GM19463 (cell line): ENCODE measurements around the gene GUCA2B.

Experiments
- ATAC-seq: cut with Tn5 transposase; IDR thresholded peaks from one replicate; pipeline ENCODE4 v1.9.1; 2021; ENCODE audit warnings: mild to moderate bottlenecking, moderate library complexity; ENCODE audit not compliant: unreplicated experiment

GUCA2B gene

GRCh38 chr1:42142894-42143675, 10.1 kb upstream of the GUCA2B start:
- no peak for ATAC-seq

GRCh38 chr1:42143896-42144710, 9.1 kb upstream of the GUCA2B start:
- no peak for ATAC-seq

- no peak for ATAC-seq
Observed at GRCh38 chr1:42144711-42145388, 8.4 kb upstream of the GUCA2B start.

- no peak for ATAC-seq
Observed at GRCh38 chr1:42145389-42145716, 7.9 kb upstream of the GUCA2B start.

- ATAC-seq: no peak
Observed at GRCh38 chr1:42145764-42146625, 7.2 kb upstream of the GUCA2B start.

GRCh38 chr1:42146626-42147320, 6.4 kb upstream of the GUCA2B start:
- ATAC-seq: no peak

- no peak for ATAC-seq
Observed at GRCh38 chr1:42148166-42148565, 5.0 kb upstream of the GUCA2B start.

GRCh38 chr1:42150651-42151050, 2.6 kb upstream of the GUCA2B start:
- ATAC-seq: no peak

- no peak for ATAC-seq
Observed at GRCh38 chr1:42152119-42152518, 1.1 kb upstream of the GUCA2B start.

- no peak for ATAC-seq
Observed at GRCh38 chr1:42153624-42154023, 414 bp downstream of the GUCA2B start.

- no peak for ATAC-seq
Observed at GRCh38 chr1:42154685-42155084, 1.5 kb downstream of the GUCA2B start.

GRCh38 chr1:42155362-42155761, 2.2 kb downstream of the GUCA2B start:
- no peak for ATAC-seq

- no peak for ATAC-seq
Observed at GRCh38 chr1:42157667-42158066, 4.5 kb downstream of the GUCA2B start.

- no peak for ATAC-seq
Observed at GRCh38 chr1:42158189-42158588, 5.0 kb downstream of the GUCA2B start.

GRCh38 chr1:42162181-42162580, 9.0 kb downstream of the GUCA2B start:
- no peak for ATAC-seq

- no peak for ATAC-seq
Observed at GRCh38 chr1:42163114-42163513, 9.9 kb downstream of the GUCA2B start.

GRCh38 chr1:42163536-42164503, 10.6 kb downstream of the GUCA2B start:
- ATAC-seq: no peak

GRCh38 chr1:42164551-42165420, 11.6 kb downstream of the GUCA2B start, which contains the start of gene GUCA2A:
Gene GUCA2A, minus strand, starts transcription at chr1:42164745. Its CDS starts 33 bp downstream, at chr1:42164712.
- no peak for ATAC-seq
